ENCODE measurements around the gene ABI2.
"Not testable (repeated sequence)": the region's sequence is repeated elsewhere in the genome, so short reads cannot be mapped to it uniquely, and the experiment has no call there.

ABI2 gene

GRCh38 chr2:203383038-203383437 lies 54.8 kb downstream of the ABI2 start:
- DNase-seq, result no peak
- H3K27ac Mint-ChIP-seq, result no peak overlapping the region
- no peaks in the 10 kb centered on the region for H3K4me1 Mint-ChIP-seq (ENCODE audit: low read depth)
- peaks cover 21% of the 10 kb centered on the region for H3K36me3 Mint-ChIP-seq (ENCODE audit: low read depth)
- no peak overlapping the region for H3K4me3 Mint-ChIP-seq
- no peaks in the 10 kb centered on the region for H3K9me3 Mint-ChIP-seq
- no peaks in the 10 kb centered on the region for H3K27me3 Mint-ChIP-seq

- H3K27me3 Mint-ChIP-seq; H3K27ac Mint-ChIP-seq; H3K4me1 Mint-ChIP-seq (ENCODE audit: low read depth); H3K4me3 Mint-ChIP-seq; H3K9me3 Mint-ChIP-seq; DNase-seq: not testable (repeated sequence)
- H3K36me3 Mint-ChIP-seq (ENCODE audit: low read depth), result peaks cover 27% of the 10 kb centered on the region
Measured at GRCh38 chr2:203388153-203388552, 60.0 kb downstream of the ABI2 start.

DNA sequence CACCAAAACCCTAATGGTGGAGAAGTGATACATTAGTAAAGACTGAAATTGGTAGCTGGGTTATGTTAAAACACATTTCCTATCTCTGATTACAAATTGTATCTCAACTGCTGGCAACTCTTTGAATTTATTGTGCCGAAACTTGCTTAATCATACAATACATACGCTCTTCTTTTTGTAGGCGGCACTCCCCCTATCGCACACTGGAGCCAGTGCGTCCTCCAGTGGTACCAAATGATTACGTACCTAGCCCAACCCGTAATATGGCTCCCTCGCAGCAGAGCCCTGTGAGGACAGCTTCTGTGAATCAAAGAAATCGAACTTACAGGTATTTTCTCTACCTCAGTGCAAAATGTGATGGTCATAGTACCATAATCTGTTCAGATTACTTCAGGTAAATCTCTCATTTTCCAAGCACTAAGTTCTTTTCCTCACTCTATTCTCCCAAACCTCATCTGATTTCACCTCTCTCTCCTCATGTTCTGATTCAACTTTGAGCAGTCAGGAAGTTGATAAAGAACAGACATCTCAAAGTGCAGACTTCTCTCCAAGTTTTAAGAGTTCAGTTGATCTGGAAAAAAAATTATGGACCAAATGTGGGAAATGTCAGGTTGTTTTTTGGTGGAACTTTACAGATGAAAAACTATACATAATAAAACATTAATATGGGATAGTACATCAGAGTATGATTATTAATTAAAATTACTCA lies 66.5 kb downstream of the ABI2 start:
- H3K9me3 Mint-ChIP-seq, result no peaks in the 10 kb centered on the region
- no peak for DNase-seq
- H3K27me3 Mint-ChIP-seq, result no peaks in the 10 kb centered on the region
- peaks cover 49% of the 10 kb centered on the region for H3K36me3 Mint-ChIP-seq (ENCODE audit: low read depth)
- H3K27ac Mint-ChIP-seq, result no peak overlapping the region
- no peak overlapping the region for H3K4me3 Mint-ChIP-seq
- no peaks in the 10 kb centered on the region for H3K4me1 Mint-ChIP-seq (ENCODE audit: low read depth)

DNA sequence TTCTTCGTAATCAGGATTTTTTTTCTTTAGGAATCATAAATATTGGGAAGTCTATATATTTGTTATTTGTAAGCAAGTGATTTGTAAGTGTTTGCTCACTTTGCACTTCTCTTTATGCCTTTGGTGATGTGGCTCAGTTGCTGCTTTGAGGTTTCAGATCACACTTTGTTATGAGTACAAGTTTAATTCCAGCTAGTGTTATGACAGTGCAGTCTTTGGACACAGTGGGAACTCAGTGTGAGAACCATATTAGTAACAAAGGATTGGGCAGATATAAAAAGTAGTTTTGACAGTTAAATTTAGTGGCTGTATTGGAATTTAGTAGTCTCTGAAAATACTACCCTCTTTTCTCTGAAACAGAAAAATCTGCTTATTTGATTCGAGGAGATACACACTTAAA lies 67.7 kb downstream of the ABI2 start:
- H3K27ac Mint-ChIP-seq, result no peak overlapping the region
- DNase-seq, result no peak
- H3K9me3 Mint-ChIP-seq, result no peaks in the 10 kb centered on the region
- H3K27me3 Mint-ChIP-seq, result no peaks in the 10 kb centered on the region
- no peak overlapping the region for H3K4me3 Mint-ChIP-seq
- H3K36me3 Mint-ChIP-seq (ENCODE audit: low read depth), result peaks cover 46% of the 10 kb centered on the region
- H3K4me1 Mint-ChIP-seq (ENCODE audit: low read depth), result no peaks in the 10 kb centered on the region

- H3K4me1 Mint-ChIP-seq (ENCODE audit: low read depth), result no peaks in the 10 kb centered on the region
- DNase-seq, result no peak
Measured at GRCh38 chr2:203396667-203397066, 68.5 kb downstream of the ABI2 start.

DNA sequence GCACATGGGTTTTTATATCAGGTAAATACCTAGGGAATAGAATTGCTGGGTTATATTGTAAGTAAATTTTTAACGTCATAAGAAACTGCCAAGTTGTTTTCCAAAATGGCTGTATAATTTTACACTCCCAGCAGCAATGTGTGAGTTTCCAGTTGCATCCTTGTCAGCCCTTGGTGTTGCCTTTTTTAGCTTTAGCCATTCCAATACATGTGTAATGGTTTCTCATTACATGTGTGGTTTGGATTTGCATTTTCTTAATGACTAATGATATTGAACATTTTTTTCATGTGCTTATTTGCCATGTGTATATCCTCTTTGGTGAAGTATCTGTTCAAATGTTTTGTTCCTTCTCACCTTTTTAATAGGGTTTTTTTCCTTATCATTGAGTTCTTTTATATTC lies 70.8 kb downstream of the ABI2 start:
- Mint-ChIP-seq H3K27ac (no peak overlapping the region), H3K36me3 (ENCODE audit: low read depth) (peaks cover 43% of the 10 kb centered on the region), H3K4me1 (ENCODE audit: low read depth) (no peaks in the 10 kb centered on the region), H3K27me3 (no peaks in the 10 kb centered on the region), H3K4me3 (no peak overlapping the region), H3K9me3 (no peaks in the 10 kb centered on the region)
- no peak for DNase-seq

More at GRCh38 chr2:203396667-203397066, 68.5 kb downstream of the ABI2 start:
- Mint-ChIP-seq H3K27me3 (no peaks in the 10 kb centered on the region), H3K9me3 (no peaks in the 10 kb centered on the region), H3K27ac (no peak overlapping the region), H3K36me3 (ENCODE audit: low read depth) (peaks cover 45% of the 10 kb centered on the region), H3K4me3 (no peak overlapping the region)

DNA sequence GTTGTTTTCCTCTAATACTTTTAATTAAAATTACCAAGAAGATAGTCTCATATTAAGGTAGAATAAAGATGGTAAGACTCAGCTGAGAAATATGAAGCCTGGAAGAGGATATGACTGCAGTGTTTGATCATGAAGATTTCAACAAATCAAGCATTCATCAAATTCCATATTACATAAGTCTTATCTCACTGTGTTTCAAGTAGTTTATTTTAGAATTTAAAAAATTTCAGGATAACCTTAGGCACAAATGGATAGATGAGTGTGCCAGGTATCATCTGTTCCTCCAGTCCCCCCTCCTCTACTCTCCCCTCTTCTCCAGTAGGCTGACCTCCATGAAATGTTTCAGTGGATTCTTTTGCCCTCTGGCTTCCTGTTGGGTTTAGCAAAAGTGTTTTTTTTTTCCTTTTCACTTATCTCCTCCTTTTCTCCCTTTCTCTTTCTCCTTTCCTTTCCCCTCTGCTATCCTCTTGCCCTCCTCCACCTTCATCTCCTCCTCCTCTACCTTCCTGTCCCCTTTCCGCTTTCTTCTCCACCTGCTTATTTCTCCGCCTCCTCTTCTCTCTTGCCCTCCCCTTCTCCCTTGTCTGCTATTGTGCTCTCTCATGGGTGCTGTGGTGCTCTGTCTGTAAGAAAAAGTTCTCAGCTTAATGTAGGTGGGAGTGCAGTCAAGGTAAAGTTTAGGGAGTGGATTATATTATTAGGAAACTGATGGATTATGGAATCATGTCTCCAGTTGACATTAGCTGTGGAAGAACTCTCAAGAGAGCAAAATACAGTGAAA lies 72.8 kb downstream of the ABI2 start:
- peaks cover 44% of the 10 kb centered on the region for H3K36me3 Mint-ChIP-seq (ENCODE audit: low read depth)
- H3K4me3 Mint-ChIP-seq, result no peak overlapping the region
- H3K4me1 Mint-ChIP-seq (ENCODE audit: low read depth), result no peaks in the 10 kb centered on the region
- DNase-seq, result no peak
- H3K27ac Mint-ChIP-seq, result no peak overlapping the region
- no peaks in the 10 kb centered on the region for H3K9me3 Mint-ChIP-seq
- H3K27me3 Mint-ChIP-seq, result no peaks in the 10 kb centered on the region

DNA sequence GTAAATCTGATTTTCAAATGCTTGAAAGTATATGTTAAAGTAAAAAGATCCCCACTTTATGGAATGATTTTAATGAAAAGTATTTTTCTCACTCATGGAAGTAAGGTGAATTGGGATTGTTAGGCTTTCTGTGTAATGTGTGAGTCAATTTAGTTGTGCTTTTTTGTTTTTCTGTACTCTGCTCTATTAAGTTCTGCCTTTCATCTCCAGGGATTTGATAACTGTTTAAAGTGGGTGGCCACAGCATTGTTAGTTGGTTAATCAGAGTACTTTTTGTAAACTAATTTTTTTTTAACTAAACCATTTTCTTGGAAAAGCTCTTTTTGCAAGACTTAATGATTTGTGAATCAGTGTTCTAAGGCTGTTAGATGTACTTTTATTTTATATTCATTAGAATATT lies 76.8 kb downstream of the ABI2 start:
- Mint-ChIP-seq H3K27ac (no peak overlapping the region), H3K9me3 (no peaks in the 10 kb centered on the region), H3K27me3 (no peaks in the 10 kb centered on the region), H3K4me3 (no peak overlapping the region), H3K4me1 (ENCODE audit: low read depth) (no peaks in the 10 kb centered on the region), H3K36me3 (ENCODE audit: low read depth) (peaks cover 59% of the 10 kb centered on the region)
- no peak for DNase-seq

- Mint-ChIP-seq H3K4me1 (ENCODE audit: low read depth) (no peaks in the 10 kb centered on the region), H3K36me3 (ENCODE audit: low read depth) (peaks cover 74% of the 10 kb centered on the region), H3K27me3 (no peaks in the 10 kb centered on the region), H3K4me3 (no peak overlapping the region), H3K9me3 (no peaks in the 10 kb centered on the region), H3K27ac (no peak overlapping the region)
- no peak for DNase-seq
Measured at GRCh38 chr2:203407496-203407895, 79.3 kb downstream of the ABI2 start.

- H3K27ac Mint-ChIP-seq, result no peak overlapping the region
- H3K4me1 Mint-ChIP-seq (ENCODE audit: low read depth), result no peaks in the 10 kb centered on the region
- peaks cover 60% of the 10 kb centered on the region for H3K36me3 Mint-ChIP-seq (ENCODE audit: low read depth)
- no peaks in the 10 kb centered on the region for H3K27me3 Mint-ChIP-seq
- DNase-seq, result no peak
- H3K9me3 Mint-ChIP-seq, result peaks cover 6% of the 10 kb centered on the region
- no peak overlapping the region for H3K4me3 Mint-ChIP-seq
Measured at GRCh38 chr2:203412546-203413331, 84.5 kb downstream of the ABI2 start.

DNA sequence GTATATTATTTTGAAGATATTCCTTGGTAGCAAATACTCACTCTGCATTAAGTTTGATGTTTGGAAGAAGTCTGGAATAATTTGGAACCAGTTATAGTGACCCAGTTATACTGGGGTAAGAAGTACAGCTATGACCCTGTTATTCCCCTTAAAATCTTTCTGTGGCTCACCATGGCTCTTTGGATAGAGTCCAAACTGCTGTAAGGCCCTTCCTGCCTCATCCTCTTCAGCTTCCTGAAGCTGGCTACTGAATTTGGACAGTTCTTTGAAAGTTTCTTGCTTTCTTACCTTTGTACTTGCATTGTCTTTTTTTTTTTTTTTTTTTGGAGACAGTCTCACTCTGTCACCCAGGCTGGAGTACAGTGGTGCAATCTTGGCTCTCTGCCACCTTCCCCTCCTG lies 85.6 kb downstream of the ABI2 start:
- peaks cover 11% of the 10 kb centered on the region for H3K9me3 Mint-ChIP-seq
- H3K27ac Mint-ChIP-seq, result no peak overlapping the region
- peaks cover 66% of the 10 kb centered on the region for H3K36me3 Mint-ChIP-seq (ENCODE audit: low read depth)
- no peaks in the 10 kb centered on the region for H3K27me3 Mint-ChIP-seq
- DNase-seq, result no peak
- no peak overlapping the region for H3K4me3 Mint-ChIP-seq
- H3K4me1 Mint-ChIP-seq (ENCODE audit: low read depth), result no peaks in the 10 kb centered on the region

- DNase-seq, result no peak
- peaks cover 11% of the 10 kb centered on the region for H3K9me3 Mint-ChIP-seq
- H3K27me3 Mint-ChIP-seq, result no peaks in the 10 kb centered on the region
- no peak overlapping the region for H3K4me3 Mint-ChIP-seq
- H3K4me1 Mint-ChIP-seq (ENCODE audit: low read depth), result no peaks in the 10 kb centered on the region
- no peak overlapping the region for H3K27ac Mint-ChIP-seq
- H3K36me3 Mint-ChIP-seq (ENCODE audit: low read depth), result peaks cover 67% of the 10 kb centered on the region
Measured at GRCh38 chr2:203418271-203418670, 90.1 kb downstream of the ABI2 start.

DNA sequence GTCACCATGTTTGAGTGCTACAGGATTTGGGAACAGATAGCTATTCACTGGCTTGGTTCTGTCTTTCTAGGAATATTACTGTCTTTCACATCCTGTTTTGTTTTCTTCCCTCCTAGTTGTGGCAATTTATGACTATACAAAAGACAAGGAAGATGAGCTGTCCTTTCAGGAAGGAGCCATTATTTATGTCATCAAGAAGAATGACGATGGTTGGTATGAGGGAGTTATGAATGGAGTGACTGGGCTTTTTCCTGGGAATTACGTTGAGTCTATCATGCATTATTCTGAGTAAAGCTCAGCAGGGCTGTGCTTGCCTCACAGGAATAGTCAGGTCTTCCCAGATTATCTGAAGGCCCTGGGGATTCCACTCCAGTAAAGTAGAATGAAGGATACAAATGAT lies 98.9 kb downstream of the ABI2 start:
- DNase-seq, result no peak
- Mint-ChIP-seq H3K9me3 (no peaks in the 10 kb centered on the region), H3K27ac (no peak overlapping the region), H3K4me3 (no peak overlapping the region), H3K4me1 (ENCODE audit: low read depth) (no peaks in the 10 kb centered on the region), H3K36me3 (ENCODE audit: low read depth) (peaks cover 55% of the 10 kb centered on the region), H3K27me3 (no peaks in the 10 kb centered on the region)

- not testable (repeated sequence) for H3K27ac Mint-ChIP-seq; H3K27me3 Mint-ChIP-seq; H3K4me1 Mint-ChIP-seq (ENCODE audit: low read depth); DNase-seq; H3K4me3 Mint-ChIP-seq; H3K9me3 Mint-ChIP-seq
- H3K36me3 Mint-ChIP-seq (ENCODE audit: low read depth), result peaks cover 50% of the 10 kb centered on the region
Measured at GRCh38 chr2:203429643-203430042, 101.4 kb downstream of the ABI2 start.

Data from activated T-cell treated with anti-CD3 and anti-CD28 coated beads, Interleukin-2, amount 50 U/mL, for 24 hours (primary cell).